Smooth muscle cell (in vitro differentiated cells): Measurements from ENCODE around the gene LRRC4C. TPM values are rescaled to one million over a fixed set of nuclear protein-coding genes. Genes with fewer than 3 reads are reported as not detected.

ENCODE experiments used
- DNase-seq: peaks from one replicate; lab custom pipeline; 2025; ENCODE audit not compliant: unreplicated experiment; lab: John Stamatoyannopoulos, UW
- H2AFZ ChIP-seq: fragments of 200-600 bp; sonication (generic); 2 replicates; pipeline ENCODE4 v1.6.0; 2016; ENCODE audit warnings: antibody characterized with exemption, low read depth, mild to moderate bottlenecking
- H3F3A ChIP-seq: fragments of 200-600 bp; sonication (generic); 2 replicates; pipeline ENCODE4 v1.6.0; 2017; ENCODE audit warnings: antibody characterized with exemption, low read depth
- H3K27ac ChIP-seq: fragments of 200-600 bp; sonication (generic); 2 replicates; pipeline ENCODE4 v1.5.1; 2016; ENCODE audit warnings: low read depth, mild to moderate bottlenecking
- H3K27me3 ChIP-seq: fragments of 200-600 bp; sonication (generic); 2 replicates; pipeline ENCODE4 v1.6.1; 2016; ENCODE audit warnings: low read depth, mild to moderate bottlenecking
- H3K36me3 ChIP-seq: fragments of 200-600 bp; sonication (generic); 2 replicates; pipeline ENCODE4 v1.5.1; 2016; ENCODE audit warnings: low read depth
- H3K4me1 ChIP-seq: fragments of 200-600 bp; sonication (generic); 2 replicates; pipeline ENCODE4 v1.5.1; 2016; ENCODE audit warnings: low read depth
- H3K4me2 ChIP-seq: fragments of 200-600 bp; sonication (generic); 2 replicates; pipeline ENCODE4 v1.6.0; 2016; ENCODE audit warnings: mild to moderate bottlenecking
- H3K4me3 ChIP-seq: fragments of 200-600 bp; sonication (generic); 2 replicates; pipeline ENCODE4 v1.5.1; 2016; ENCODE audit warnings: mild to moderate bottlenecking
- H3K79me2 ChIP-seq: fragments of 200-600 bp; sonication (generic); 2 replicates; pipeline ENCODE4 v1.6.0; 2016; ENCODE audit warnings: low read depth, mild to moderate bottlenecking
- H3K9ac ChIP-seq: fragments of 200-600 bp; sonication (generic); 2 replicates; pipeline ENCODE4 v1.6.0; 2016; ENCODE audit warnings: low read depth
- H3K9me3 ChIP-seq: fragments of 200-600 bp; sonication (generic); replicated peaks from 2 replicates; pipeline ENCODE4 v1.5.1; 2016; ENCODE audit warnings: low read depth
- H4K20me1 ChIP-seq: fragments of 200-600 bp; sonication (generic); 2 replicates; pipeline ENCODE4 v1.6.0; 2016; ENCODE audit warnings: low read depth
- WGBS: methylation state at CpG from one replicate; pipeline ENCODE4 v1.1.7; 2016; ENCODE audit warnings: low lambda C conversion rate; 5-methylcytosine and 5-hydroxymethylcytosine counted together
- polyA plus RNA-seq: library from polyadenylated mRNA; unstranded; fragments of >200 nt; fragmentation: Nextera tagmentation; extraction: Ambion mirVana; gene quantifications from 2 replicates; pipeline ENCODE4 v1.2.1, GENCODE V29; 2016
- total RNA-seq: library from RNA; depleted of rRNA; stranded (reverse); fragments of >200 nt; gene quantifications from 2 replicates; pipeline ENCODE4 v1.2.3, GENCODE V29; 2014
- TF ChIP-seq, protein P1 (sequence below): fragments of 200-600 bp; sonication (generic); IDR thresholded peaks from 2 replicates; pipeline ENCODE4 v1.5.1; 2017; ENCODE audit warnings: borderline replicate concordance, mild to moderate bottlenecking, antibody characterized with exemption; ENCODE audit not compliant: insufficient read depth, poor library complexity, severe bottlenecking

Gene LRRC4C
- total and polyA plus RNA-seq, 2 experiments from 2014 or later, result 7.3 to 10.1 TPM

GRCh38 chr11:40569947-40570531 is 889.4 kb downstream of the LRRC4C start:
- Histone ChIP-seq H3K4me3 (no peak overlapping the region), H3K27ac (no peak overlapping the region), H3K27me3 (no peaks in the 10 kb centered on the region), H2AFZ (no peak overlapping the region), H3K4me1 (no peaks in the 10 kb centered on the region), H3K79me2 (no peaks in the 10 kb centered on the region), H3K9me3 (no peaks in the 10 kb centered on the region), H3K4me2 (no peak overlapping the region), H4K20me1 (no peaks in the 10 kb centered on the region), H3K36me3 (no peaks in the 10 kb centered on the region), H3K9ac (no peak overlapping the region), H3F3A (no peaks in the 10 kb centered on the region)
- no peak for DNase-seq
- WGBS, result 100% methylated on average over 1 of the region's 1 CpG
- TF ChIP-seq, protein P1, sequence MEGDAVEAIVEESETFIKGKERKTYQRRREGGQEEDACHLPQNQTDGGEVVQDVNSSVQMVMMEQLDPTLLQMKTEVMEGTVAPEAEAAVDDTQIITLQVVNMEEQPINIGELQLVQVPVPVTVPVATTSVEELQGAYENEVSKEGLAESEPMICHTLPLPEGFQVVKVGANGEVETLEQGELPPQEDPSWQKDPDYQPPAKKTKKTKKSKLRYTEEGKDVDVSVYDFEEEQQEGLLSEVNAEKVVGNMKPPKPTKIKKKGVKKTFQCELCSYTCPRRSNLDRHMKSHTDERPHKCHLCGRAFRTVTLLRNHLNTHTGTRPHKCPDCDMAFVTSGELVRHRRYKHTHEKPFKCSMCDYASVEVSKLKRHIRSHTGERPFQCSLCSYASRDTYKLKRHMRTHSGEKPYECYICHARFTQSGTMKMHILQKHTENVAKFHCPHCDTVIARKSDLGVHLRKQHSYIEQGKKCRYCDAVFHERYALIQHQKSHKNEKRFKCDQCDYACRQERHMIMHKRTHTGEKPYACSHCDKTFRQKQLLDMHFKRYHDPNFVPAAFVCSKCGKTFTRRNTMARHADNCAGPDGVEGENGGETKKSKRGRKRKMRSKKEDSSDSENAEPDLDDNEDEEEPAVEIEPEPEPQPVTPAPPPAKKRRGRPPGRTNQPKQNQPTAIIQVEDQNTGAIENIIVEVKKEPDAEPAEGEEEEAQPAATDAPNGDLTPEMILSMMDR, result no peak

GRCh38 chr11:40567392-40567791 is 892.1 kb downstream of the LRRC4C start:
- Histone ChIP-seq H3K4me3 (no peak overlapping the region), H2AFZ (no peak overlapping the region), H4K20me1 (no peaks in the 10 kb centered on the region), H3K27me3 (no peaks in the 10 kb centered on the region), H3K9me3 (no peaks in the 10 kb centered on the region), H3F3A (no peaks in the 10 kb centered on the region), H3K79me2 (no peaks in the 10 kb centered on the region), H3K36me3 (no peaks in the 10 kb centered on the region), H3K4me2 (peak overlapping the region; percentile 39), H3K4me1 (no peaks in the 10 kb centered on the region), H3K9ac (no peak overlapping the region), H3K27ac (peak overlapping the region; percentile 34)
- TF ChIP-seq, protein P1, result no peak
- DNase-seq, result no peak
- WGBS, result 20% methylated on average over 1 of the region's 1 CpG

GRCh38 chr11:40544162-40544561 is 915.3 kb downstream of the LRRC4C start:
- peak overlapping the region; percentile 66 for H3K27ac ChIP-seq
- no peaks in the 10 kb centered on the region for H3K4me1 ChIP-seq
- no peaks in the 10 kb centered on the region for H3K27me3 ChIP-seq
- no peaks in the 10 kb centered on the region for H3K36me3 ChIP-seq
- peaks cover 5% of the 10 kb centered on the region for H3F3A ChIP-seq
- 66% methylated on average over 3 of the region's 3 CpGs for WGBS
- peak overlapping the region; percentile 56 for H2AFZ ChIP-seq
- H3K9ac ChIP-seq, result no peak overlapping the region
- no peaks in the 10 kb centered on the region for H3K9me3 ChIP-seq
- no peak for DNase-seq
- no peaks in the 10 kb centered on the region for H3K79me2 ChIP-seq
- TF ChIP-seq, protein P1, result no peak
- peak overlapping the region; percentile 40 for H3K4me2 ChIP-seq
- no peaks in the 10 kb centered on the region for H4K20me1 ChIP-seq
- H3K4me3 ChIP-seq, result no peak overlapping the region

DNA sequence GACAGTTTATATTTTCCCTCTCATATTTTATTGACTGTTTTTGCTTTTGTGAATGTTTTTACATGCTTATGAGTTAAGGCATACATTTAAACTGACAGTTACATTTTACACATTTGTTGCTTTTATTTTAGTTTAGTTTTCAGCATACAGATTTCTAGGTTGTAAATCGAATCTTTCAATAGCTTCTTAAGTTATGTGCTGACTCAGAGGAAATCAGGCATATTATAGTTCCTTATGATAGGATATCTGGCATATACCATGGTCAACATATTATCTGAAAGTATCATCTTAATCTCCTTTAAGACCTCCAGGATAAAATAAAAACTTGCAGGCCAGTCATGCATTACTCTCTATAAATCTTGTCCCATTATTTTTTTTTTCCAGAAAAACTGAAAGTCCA is 916.6 kb downstream of the LRRC4C start:
- Histone ChIP-seq H3K79me2 (no peaks in the 10 kb centered on the region), H3K4me1 (no peaks in the 10 kb centered on the region), H3K4me2 (peak overlapping the region; percentile 40), H3K9me3 (no peaks in the 10 kb centered on the region), H3K9ac (no peak overlapping the region), H4K20me1 (no peaks in the 10 kb centered on the region), H3K27ac (peak overlapping the region; percentile 66), H3K4me3 (no peak overlapping the region), H3K36me3 (no peaks in the 10 kb centered on the region), H2AFZ (peak overlapping the region; percentile 53), H3F3A (peaks cover 5% of the 10 kb centered on the region), H3K27me3 (no peaks in the 10 kb centered on the region)
- 32% methylated on average over 1 of the region's 1 CpG for WGBS
- DNase-seq, result no peak
- TF ChIP-seq, protein P1, result no peak
